ENCODE measurements around the gene PPP6R2. TPM values are rescaled to one million over a fixed set of nuclear protein-coding genes. Genes with fewer than 3 reads are reported as not detected.
A peak's percentile ranks its signal among the peaks of the same experiment; 100 is the strongest.

Gene PPP6R2
- total RNA-seq, 2 experiments from 2014 or later = 62.3 to 64.5 TPM

GRCh38 chr22:50341977-50342650 lies 1.0 kb upstream of the PPP6R2 start:
- Histone ChIP-seq H3K36me3 (ENCODE audit: insufficient read depth, low read length) (peaks cover 5% of the 10 kb centered on the region; the same call in 1 of the 2 replicates), H3K4me2 (ENCODE audit: low read length) (peak overlapping the region; percentile 96), H3K9me2 (ENCODE audit: insufficient read depth, low read length) (no peaks in the 10 kb centered on the region), H3K27ac (ENCODE audit: low read depth, low read length, poor library complexity, severe bottlenecking) (peak overlapping the region; percentile 72), H3K4me3 (ENCODE audit: low read depth, low read length, poor library complexity, severe bottlenecking) (peak overlapping the region; percentile 100), H3K9me3 (ENCODE audit: low read length) (peaks cover 21% of the 10 kb centered on the region; the same call in 1 of the 2 replicates), H4K20me1 (ENCODE audit: insufficient read depth, low read length) (no peaks in the 10 kb centered on the region), H3K4me1 (ENCODE audit: insufficient read depth, low read length, poor library complexity, severe bottlenecking) (peaks cover 20% of the 10 kb centered on the region), H2AFZ (ENCODE audit: low read length) (peak overlapping the region; percentile 76), H3K79me2 (ENCODE audit: insufficient read depth, low read depth, low read length) (peaks cover 14% of the 10 kb centered on the region; the same call in 1 of the 2 replicates)
- intact Hi-C loops (cut with micrococcal nuclease; ENCODE audit: unreplicated experiment) = loop anchor here (1.0 to 5.0 kb wide), 4 partner anchors 15 to 90 kb away; partner anchors contain the start of genes DENND6B and HDAC10
- BruUV-seq (replicated peaks) = no TSS peak
- TF ChIP-seq CTCF (conservative IDR thresholded peaks at IDR 0.05; ENCODE audit: low read length) = peak; percentile 99
- no peak for TF ChIP-seq EZH2phosphoT487 (IDR thresholded peaks at IDR 0.05; ENCODE audit: borderline replicate concordance, low read depth, low read length)
- CTCF ChIA-PET (ENCODE audit: unreplicated experiment) = interaction anchor here (0.8 kb wide), 2 partner anchors 66 to 89 kb away, joined by 3 to 4 read pairs; no protein-coding TSS in a partner anchor
- POLR2A ChIA-PET = interaction anchor here (0.6 kb wide), 1 partner anchor 10 kb away, joined by 3 read pairs; no protein-coding TSS in a partner anchor
- DNase-seq (ENCODE audit: low spot score) = peak; percentile 88

- Histone ChIP-seq H3K9me2 (ENCODE audit: insufficient read depth, low read length) (no peaks in the 10 kb centered on the region), H3K4me2 (ENCODE audit: low read length) (peak overlapping the region; percentile 96), H3K79me2 (ENCODE audit: insufficient read depth, low read depth, low read length) (peaks cover 27% of the 10 kb centered on the region), H3K4me3 (ENCODE audit: low read depth, low read length, poor library complexity, severe bottlenecking) (peak overlapping the region; percentile 100), H2AFZ (ENCODE audit: low read length) (peak overlapping the region; percentile 80; the same call in 1 of the 2 replicates), H4K20me1 (ENCODE audit: insufficient read depth, low read length) (no peaks in the 10 kb centered on the region; the same call in 1 of the 2 replicates), H3K4me1 (ENCODE audit: insufficient read depth, low read length, poor library complexity, severe bottlenecking) (peaks cover 20% of the 10 kb centered on the region), H3K36me3 (ENCODE audit: insufficient read depth, low read length) (peaks cover 18% of the 10 kb centered on the region), H3K27ac (ENCODE audit: low read depth, low read length, poor library complexity, severe bottlenecking) (peak overlapping the region; percentile 83), H3K9me3 (ENCODE audit: low read length) (peaks cover 9% of the 10 kb centered on the region; the same call in 1 of the 2 replicates)
- intact Hi-C loops (cut with micrococcal nuclease; ENCODE audit: unreplicated experiment) = loop anchor here (5.0 kb wide), 1 partner anchor 91 kb away; the partner anchor contains the start of gene HDAC10
- no peak for DNase-seq (ENCODE audit: low spot score)
- CTCF ChIA-PET (ENCODE audit: unreplicated experiment) = no interaction called here
- no TSS peak for BruUV-seq (replicated peaks)
- POLR2A ChIA-PET = no interaction called here
- TF ChIP-seq CTCF (conservative IDR thresholded peaks at IDR 0.05; ENCODE audit: low read length) (no peak), EZH2phosphoT487 (IDR thresholded peaks at IDR 0.05; ENCODE audit: borderline replicate concordance, low read depth, low read length) (no peak)
Observed at GRCh38 chr22:50343541-50343935, 411 bp downstream of the PPP6R2 start.

- Histone ChIP-seq H3K4me2 (ENCODE audit: low read length) (peak overlapping the region; percentile 9; the same call in 1 of the 2 replicates), H2AFZ (ENCODE audit: low read length) (no peak overlapping the region), H3K9me2 (ENCODE audit: insufficient read depth, low read length) (no peaks in the 10 kb centered on the region), H3K4me1 (ENCODE audit: insufficient read depth, low read length, poor library complexity, severe bottlenecking) (peaks cover 15% of the 10 kb centered on the region), H4K20me1 (ENCODE audit: insufficient read depth, low read length) (no peaks in the 10 kb centered on the region; the same call in 1 of the 2 replicates), H3K9me3 (ENCODE audit: low read length) (no peaks in the 10 kb centered on the region), H3K4me3 (ENCODE audit: low read depth, low read length, poor library complexity, severe bottlenecking) (no peak overlapping the region), H3K79me2 (ENCODE audit: insufficient read depth, low read depth, low read length) (peaks cover 31% of the 10 kb centered on the region), H3K27ac (ENCODE audit: low read depth, low read length, poor library complexity, severe bottlenecking) (no peak overlapping the region), H3K36me3 (ENCODE audit: insufficient read depth, low read length) (peaks cover 29% of the 10 kb centered on the region)
- ChIA-PET CTCF (ENCODE audit: unreplicated experiment) (no interaction called here), POLR2A (no interaction called here)
- intact Hi-C loops (cut with micrococcal nuclease; ENCODE audit: unreplicated experiment) = no loop called here
- no peak for DNase-seq (ENCODE audit: low spot score)
- TF ChIP-seq EZH2phosphoT487 (IDR thresholded peaks at IDR 0.05; ENCODE audit: borderline replicate concordance, low read depth, low read length) (no peak), CTCF (conservative IDR thresholded peaks at IDR 0.05; ENCODE audit: low read length) (no peak)
- no TSS peak for BruUV-seq (replicated peaks)
Observed at GRCh38 chr22:50346470-50346869, 3.3 kb downstream of the PPP6R2 start.
